NCI-H2171 (cell line): ENCODE data around the gene KANK3.
"Not testable (repeated sequence)": the region's sequence is repeated elsewhere in the genome, so short reads cannot be mapped to it uniquely, and the experiment has no call there.

Source experiments
- DNase-seq: peaks from one replicate; lab custom pipeline; 2025; lab: John Stamatoyannopoulos, UW

KANK3 gene

DNA sequence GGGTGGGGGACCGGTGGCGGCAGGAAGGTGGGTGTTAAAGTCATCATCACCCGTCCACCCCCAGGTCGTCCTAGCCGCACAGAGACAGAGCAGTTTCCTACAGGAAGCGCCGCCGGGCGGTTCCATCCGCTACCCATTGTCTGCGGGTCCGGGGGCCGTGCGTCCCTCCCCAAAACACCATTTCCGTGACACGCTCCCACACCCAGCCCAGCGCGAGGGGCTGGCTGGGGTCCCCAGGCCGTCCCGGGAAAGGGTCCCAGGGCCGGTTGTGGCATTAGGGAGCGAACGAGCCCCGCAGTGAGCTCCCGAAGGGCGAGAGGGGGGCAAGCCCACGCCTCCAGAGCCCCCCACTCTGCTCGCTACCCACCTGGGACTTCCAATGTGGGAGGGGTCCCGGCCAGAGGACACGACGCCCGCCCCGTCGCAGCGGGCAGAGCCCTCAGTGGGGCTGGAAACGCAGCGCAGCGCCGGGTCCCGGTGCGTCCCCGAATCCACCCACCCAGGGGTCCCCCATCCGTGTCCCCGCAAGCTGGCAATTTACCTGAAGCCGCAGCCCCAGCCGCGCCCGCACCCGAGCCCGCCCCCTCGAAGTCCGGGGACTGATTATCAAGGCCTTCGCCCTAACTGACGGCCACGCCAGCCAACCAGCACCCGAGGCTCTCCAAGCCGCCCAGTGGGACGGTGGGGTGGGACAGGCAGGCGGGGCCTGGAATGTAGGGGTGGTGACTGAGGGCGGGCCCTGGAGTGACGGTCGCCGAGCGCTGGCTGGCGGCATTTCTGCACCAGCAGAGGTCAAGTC, at the start of gene KANK3:
Gene KANK3, minus strand, starts transcription at position 579 of the 799 bp plus-strand sequence. CDS start 5,434 bp downstream, outside the sequence.
- peak; percentile 86 for DNase-seq

DNA sequence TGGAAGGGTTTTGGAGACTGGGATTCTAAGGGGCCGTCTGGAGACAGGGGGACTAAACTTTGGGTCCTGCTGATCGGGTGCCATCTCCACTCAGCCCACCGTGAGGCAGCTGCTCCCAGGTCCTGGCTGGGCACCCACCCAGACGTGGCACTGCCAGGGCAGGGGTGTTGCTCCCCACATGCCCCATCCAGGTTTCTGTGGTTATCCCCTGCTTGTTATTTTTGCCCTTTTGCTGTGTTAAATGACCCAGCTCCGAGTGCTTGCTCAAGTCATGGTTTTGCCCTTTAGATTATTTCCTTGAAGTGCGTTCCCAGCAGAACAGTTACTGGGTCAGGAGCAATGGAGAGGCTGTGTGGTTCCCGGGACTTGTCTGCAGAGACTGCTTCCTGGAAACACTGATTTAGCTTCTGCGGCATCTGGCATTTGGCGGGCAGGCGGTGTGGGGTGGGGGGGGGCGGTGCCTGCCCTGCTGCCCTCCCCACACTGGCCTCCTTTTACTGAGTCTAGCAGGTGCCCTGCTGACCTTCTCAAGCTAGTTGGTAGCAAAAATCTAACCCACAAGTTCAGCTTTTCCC, 49.0 kb upstream of the KANK3 start:
- no peak for DNase-seq

DNA sequence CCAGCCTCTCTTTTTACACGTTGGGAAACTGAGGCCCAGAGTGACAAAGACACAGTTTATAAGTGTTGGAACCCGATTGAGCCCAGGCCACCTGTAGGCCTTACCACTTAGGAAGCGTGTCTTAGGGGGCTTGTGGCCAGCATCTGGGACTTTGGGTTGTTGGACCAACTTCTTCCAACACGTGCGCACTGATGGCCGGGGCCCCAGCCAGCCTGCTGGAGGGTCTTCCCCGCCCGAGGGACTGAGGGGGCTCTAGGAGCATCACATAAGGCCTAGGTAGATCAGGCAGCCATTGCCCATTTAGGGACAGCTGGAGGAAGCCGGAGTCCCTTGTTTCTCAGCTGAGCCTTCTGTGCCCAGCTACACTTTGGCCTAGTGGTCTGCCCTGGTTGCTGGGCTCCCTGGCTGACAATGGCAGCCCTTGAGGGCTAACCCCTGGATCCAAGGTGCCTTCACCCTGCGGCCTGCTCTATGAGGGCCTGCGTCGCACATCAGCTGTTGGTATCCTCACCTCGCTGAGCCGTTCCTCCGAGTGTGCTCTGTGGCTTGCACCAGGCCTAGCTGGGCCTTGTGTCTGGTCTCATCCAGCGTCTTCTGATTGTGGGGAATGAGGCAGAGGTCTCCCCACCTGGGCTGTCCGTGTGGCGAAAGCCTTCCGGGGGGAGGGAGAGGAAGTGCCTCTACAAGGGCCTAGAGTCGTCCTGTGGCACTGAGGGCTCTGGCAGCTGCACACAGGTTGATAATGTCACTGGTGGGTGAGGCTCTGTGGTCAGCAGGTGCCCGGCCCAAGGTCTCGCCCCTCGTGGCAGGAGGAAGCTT, 48.3 kb upstream of the KANK3 start:
- no peak for DNase-seq

DNA sequence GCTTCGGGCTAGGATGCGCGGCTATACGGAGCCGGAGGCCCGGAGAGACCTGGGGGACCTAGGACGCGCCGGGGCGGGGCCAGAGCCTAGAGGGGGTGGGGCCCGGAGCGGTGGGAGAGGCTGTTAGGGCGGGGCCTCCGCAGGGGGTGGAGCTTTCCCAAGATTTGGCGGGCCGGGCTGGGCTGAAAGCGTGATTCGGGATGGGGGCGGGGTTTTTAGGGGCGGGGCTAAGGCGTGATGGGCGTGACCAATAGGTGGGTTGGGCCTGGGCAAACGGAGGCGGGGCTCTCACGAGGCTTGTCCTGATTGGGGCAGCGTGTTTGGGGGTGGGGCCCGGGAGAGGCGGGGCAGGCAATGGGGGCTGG, 47.5 kb upstream of the KANK3 start:
- peak; percentile 85 for DNase-seq

DNA sequence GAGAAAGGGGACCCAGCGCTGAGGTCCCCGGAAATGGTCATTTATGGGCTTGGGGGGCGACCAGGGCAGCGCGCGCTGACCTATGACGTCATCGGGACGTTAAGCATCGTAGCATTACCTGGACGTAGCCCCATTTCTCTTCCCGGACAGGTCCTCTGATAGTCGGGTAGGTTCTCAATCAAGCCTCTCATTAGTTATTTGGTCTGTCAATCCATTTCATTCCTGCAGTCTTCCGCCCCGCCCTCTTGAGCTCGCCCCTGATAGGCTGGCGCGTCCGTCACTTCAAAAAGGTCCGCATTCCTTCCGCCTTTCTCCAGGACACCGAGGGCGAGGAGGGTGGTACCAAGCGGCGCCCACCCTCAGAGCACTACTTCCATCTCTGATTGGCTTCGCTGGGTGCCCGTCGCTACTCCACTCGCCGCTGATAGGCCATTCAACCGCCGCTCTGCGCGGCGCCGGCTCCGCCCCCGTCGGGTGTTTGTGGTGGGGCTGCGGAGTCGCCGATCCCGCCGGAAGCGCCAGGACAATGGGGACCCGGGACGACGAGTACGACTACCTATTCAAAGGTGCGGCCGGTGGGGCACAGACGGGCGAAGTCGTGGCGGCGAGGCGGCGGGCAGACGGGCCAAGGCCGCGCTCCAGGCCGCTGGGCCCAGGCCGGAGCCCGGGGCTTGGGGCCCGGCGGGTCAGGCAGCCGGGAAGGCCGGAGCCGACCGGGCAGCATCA, 47.0 kb upstream of the KANK3 start, which contains the start of gene RAB11B:
Gene RAB11B, plus strand, starts transcription at position 470 of the 726 bp plus-strand sequence. Its CDS starts 57 bp downstream, at position 527.
- DNase-seq: peak; percentile 99

DNA sequence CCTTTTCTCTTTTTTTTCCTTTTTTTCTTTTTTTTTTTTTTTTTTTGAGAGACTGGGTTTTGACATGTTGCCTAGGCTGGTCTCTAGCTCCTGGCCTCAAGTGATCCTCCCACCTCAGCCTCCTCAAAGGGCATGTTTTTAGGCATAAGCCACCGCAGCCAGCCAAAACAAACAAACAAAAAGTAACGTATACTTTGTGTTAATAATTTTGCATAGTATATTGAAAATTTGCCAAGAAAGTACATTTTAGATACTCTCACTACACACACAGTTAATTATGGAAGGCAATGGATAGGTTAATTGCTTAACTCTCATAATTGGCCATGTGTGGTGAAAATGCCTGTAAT, 45.5 kb upstream of the KANK3 start:
- DNase-seq: no peak

DNA sequence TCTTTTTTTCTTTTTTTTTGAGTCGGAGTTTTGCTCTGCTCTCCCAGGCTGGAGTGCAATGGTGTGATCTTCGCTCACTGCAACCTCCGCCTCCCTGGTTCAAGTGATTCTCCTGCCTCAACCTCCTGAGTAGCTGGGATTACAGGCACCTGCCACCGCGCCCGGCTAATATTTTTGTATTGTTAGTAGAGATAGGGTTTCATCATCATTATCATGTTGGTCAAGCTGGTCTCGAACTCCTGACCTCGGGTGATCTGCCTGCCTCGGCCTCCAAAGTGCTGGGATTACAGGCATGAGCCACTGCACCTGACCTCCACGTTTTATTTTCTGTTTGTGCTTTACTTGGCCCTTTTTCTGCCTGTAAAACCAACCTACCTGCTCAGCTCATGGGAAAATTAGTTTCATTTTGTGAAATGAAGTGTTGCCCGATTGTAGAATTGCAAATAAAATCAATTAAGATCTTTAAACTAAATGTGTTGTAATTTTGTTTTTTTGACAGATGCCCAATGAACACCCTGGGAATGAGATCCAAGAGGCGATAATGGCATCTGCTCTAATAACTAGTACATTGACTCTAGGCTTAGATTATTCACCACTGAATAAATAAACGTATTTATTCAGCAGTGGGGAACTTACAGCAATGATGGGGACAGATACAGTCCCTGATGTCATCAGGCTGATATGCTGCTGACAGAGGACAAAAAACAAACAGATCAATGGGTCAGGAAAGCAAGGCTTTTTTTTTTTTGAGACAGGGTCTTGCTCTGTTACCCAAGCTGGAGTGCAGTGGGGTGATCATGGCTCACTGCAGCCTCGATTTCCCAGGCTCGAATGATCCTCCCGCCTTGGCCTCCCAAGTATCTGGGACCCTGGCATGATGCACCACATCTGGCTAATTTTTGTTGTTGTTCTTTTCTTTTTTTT, 44.9 kb upstream of the KANK3 start:
- no peak for DNase-seq

DNA sequence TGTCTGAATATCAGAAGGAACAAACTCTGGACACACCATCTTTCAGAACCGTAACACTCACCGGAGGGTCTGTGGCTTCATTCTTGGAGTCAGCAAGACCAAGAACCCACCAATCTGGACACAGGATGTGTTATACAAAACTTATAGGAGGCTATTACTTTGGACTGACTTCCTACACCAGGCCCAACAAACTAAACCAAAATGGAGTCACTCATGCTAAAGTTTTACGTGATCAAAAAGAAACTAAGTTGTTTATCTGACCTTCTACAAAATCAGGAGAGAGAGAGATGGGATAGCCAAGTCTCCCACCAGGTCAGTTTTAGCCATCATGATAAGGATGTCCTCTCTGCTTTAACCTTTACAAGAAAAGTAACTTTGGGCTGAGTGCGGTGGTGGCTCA, 43.9 kb upstream of the KANK3 start:
- no peak for DNase-seq

DNA sequence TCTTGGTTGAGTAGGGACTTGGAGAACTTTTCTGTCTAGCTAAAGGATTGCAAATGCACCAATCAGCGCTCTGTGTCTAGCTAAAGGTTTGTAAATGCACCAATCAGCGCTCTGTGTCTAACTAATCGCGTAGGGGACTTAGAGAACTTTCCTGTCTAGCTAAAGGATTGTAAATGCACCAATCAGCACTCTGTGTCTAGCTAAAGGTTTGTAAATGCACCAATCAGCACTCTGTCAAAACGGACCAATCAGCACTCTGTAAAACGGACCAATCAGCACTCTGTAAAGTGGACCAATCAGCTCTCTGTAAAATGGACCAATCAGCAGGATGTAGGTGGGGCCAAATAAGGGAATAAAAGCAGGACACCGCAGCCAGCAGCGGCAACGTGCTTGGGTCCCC, 43.4 kb upstream of the KANK3 start:
- DNase-seq: not testable (repeated sequence)

DNA sequence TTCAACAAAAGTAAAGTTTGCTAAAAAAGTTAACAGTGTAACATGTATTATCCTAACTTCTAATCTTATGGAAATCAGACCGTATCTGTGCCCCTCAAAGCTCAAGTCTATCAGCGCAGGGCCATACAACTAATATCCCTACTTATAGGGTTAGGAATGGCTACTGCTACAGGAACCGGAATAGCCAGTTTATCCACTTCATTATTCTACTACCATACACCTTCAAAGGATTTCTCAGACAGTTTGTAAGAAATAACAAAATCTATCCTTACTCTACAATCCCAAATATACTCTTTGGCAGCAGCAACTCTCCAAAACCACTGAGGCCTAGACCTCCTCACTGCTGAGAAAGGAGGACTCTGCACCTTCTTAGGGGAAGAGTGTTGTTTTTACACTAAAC, 42.5 kb upstream of the KANK3 start:
- not testable (repeated sequence) for DNase-seq

DNA sequence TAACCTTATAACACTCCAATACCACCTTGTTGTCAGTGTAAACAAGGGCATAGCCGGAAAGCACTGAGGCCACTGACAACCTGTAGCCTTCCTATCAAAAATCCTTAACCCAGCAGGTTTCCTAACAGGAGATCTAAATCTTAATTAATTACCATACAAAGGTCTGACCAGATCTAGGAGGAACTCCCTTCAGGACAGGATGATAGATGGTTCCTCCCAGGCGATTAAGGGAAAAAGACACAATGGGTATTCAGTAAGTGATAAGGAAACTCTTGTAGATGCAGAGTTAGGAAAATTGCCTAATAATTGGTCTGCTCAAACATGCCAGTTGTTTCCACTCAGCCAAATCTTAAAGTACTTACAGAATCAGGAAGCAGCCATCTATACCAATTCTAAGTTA, 42.0 kb upstream of the KANK3 start:
- DNase-seq: not testable (repeated sequence)

DNA sequence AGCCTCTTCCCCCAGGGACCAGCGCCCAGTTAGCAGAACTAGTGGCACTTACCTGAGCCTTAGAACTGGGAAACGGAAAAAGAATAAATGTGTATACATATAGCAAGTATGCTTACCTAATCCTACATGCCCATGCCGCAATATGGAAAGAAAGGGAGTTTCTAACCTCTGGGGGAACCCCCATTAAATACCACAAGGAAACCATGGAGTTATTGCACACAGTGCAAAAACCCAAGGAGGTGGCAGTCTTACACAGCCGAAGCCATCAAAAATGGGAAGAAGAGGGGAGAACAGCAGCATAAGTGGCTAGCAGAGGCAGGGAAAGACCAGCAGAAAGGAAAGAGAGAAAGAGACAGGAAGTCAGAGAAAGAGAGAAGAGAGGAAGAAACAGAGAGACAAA, 41.5 kb upstream of the KANK3 start:
- DNase-seq: not testable (repeated sequence)

DNA sequence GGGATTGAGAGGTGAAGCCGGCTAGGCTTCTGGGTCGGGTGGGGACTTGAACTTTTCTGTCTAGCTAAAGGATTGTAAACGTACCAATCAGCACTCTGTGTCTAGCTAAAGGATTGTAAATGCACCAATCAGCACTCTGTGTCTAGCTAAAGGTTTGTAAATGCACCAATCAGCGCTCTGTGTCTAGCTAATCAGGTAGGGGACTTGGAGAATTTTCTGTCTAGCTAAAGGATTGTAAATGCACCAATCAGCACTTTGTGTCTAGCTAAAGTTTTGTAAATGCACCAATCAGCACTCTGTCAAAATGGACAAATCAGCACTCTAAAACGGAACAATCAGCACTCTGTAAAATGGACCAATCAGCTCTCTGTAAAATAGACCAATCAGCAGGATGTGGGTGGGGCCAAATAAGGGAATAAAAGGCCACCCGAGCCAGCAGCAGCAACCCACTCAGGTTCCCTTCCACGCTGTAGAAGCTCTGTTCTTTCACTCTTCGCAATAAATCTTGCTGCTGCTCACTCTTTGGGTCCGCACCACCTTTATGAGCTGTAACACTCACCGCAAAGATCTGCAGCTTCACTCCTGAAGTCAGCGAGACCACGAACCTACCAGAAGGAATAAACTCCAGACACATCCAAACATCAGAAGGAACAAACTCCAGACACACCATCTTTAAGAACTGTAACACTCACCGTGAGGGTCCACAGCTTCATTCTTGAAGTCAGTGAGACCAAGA, 36.3 kb upstream of the KANK3 start:
- DNase-seq: not testable (repeated sequence)

DNA sequence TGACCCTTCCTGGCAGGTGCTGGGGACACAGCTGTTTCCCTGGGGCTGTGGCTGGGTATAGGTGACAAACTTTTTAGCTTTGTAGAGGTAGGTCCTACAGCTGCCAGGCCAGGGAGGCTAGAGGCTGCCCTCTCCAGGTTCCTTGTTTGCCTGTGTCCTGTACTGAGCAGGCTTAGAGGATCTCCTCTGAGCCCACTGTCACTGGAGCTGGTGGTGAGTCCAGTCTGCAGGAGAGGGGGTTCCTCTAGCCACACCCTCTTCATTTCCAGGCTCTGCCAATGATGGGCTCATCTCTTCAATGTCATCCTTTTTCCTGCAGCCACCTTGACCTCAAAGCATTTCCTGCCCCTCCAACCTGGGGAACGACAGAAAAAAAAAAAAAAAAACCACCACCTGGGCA, 34.5 kb upstream of the KANK3 start:
- no peak for DNase-seq

DNA sequence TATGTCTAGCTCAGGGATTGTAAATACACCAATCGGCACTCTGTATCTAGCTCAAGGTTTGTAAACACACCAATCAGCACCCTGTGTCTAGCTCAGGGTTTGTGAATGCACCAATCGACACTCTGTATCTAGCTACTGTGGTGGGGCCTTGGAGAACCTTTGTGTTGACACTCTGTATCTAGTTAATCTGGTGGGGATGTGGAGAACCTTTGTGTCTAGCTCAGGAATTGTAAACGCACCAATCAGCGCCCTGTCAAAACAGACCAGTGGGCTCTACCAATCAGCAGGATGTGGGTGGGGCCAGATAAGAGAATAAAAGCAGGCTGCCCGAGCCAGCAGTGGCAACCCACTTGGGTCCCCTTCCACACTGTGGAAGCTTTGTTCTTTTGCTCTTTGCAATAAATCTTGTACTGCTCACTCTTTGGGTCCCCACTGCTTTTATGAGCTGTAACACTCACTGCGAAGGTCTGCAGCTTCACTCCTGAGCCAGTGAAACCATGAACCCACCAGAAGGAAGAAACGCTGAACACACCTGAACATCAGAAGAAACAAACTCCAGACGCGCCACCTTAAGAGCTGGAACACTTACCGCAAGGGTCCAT, 33.4 kb upstream of the KANK3 start:
- DNase-seq: not testable (repeated sequence)

DNA sequence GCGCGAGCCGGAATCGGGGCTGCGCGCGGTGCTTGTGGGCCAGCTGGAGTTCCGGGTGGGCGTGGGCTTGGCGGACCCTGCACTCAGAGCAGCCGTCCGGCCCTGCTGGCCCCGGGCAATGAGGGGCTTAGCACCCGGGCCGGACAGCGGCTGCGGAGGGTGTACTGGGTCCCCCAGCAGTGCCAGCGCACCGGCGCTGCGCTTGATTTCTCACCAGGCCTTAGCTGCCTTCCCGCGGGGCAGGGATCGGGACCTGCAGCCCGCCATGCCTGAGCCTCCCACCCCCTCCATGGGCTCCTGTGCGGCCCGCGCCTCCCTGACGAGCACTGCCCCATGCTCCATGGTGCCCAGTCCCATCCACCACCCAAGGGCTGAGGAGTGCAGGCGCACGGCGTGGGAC, 32.7 kb upstream of the KANK3 start:
- DNase-seq: not testable (repeated sequence)

DNA sequence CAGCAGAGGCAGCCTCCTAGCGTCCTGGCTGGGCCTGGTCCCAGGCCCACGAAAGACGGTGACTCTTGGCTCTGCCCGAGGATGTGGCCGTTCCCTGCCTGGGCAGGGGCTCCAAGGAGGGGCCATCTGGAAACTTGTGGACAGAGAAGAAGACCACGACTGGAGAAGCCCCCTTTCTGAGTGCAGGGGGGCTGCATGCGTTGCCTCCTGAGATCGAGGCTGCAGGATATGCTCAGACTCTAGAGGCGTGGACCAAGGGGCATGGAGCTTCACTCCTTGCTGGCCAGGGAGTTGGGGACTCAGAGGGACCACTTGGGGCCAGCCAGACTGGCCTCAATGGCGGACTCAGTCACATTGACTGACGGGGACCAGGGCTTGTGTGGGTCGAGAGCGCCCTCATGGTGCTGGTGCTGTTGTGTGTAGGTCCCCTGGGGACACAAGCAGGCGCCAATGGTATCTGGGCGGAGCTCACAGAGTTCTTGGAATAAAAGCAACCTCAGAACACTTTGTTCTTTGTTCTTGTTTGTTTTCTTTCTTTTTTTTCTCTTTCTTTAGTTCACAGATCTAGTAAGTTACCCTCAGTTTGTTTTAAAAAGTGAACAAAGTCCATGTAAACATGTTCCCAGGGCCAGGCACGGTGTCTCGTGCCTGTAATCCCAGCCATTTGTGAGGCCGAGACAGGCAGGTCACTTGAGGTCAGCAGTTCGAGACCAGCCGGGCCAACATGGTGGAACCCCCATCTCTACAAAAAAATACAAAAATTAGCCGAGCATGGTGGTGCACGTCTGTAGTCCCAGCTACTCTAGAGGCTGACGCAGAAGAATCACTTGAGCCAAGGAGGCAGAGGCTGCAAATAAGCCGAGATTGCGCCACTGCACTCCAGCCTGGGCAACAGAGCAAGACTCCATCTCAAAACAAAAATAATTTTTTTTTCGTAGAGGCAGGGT, 31.1 kb upstream of the KANK3 start:
- DNase-seq: no peak

DNA sequence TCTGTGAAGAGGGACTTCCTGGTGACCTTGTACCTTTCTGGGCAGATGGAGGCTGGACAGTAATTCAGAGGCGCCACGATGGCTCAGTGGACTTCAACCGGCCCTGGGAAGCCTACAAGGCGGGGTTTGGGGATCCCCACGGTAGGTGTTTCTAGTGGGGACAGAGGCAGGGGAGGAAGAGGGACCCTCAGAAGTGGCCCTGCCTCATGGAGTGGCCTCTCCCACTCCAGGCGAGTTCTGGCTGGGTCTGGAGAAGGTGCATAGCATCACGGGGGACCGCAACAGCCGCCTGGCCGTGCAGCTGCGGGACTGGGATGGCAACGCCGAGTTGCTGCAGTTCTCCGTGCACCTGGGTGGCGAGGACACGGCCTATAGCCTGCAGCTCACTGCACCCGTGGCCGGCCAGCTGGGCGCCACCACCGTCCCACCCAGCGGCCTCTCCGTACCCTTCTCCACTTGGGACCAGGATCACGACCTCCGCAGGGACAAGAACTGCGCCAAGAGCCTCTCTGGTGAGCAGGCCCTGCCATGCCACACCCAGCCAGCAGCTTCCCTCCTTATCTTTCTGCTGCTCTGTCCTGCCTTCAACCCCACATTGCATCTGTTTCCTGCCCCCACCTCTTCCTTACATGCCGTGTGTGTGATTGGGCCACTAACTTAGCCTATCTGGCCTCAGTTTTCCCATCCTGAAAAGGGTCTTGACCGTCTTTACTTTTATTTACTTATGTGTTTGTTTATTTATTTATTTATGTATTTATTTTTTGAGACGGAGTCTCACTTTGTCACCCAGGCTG, 28.1 kb upstream of the KANK3 start:
- DNase-seq: no peak
